Middle frontal gyrus (tissue), 1 donor: Measurements from ENCODE around the gene RUFY1.
"Not testable (repeated sequence)": the region's sequence is repeated elsewhere in the genome, so short reads cannot be mapped to it uniquely, and the experiment has no call there.

Experiments
- DNase-seq: peaks from one replicate; pipeline ENCODE4 v3.0.0-alpha.2; 2015; ENCODE audit warnings: low spot score; ENCODE audit errors: extremely low spot score

The RUFY1 gene

GRCh38 chr5:179550511-179551342 is at the start of gene RUFY1:
Gene RUFY1, plus strand, starts transcription at chr5:179550554. Its CDS starts 16 bp downstream, at chr5:179550570.
- peak; percentile 29 for DNase-seq

GRCh38 chr5:179501997-179502396 is 48.4 kb upstream of the RUFY1 start:
- not testable (repeated sequence) for DNase-seq

GRCh38 chr5:179502420-179502819 is 47.9 kb upstream of the RUFY1 start:
- not testable (repeated sequence) for DNase-seq

- no peak for DNase-seq
Observed at GRCh38 chr5:179504191-179504590, 46.2 kb upstream of the RUFY1 start.

- DNase-seq = no peak
Observed at GRCh38 chr5:179504600-179505396, 45.6 kb upstream of the RUFY1 start.

GRCh38 chr5:179505636-179506261 is 44.6 kb upstream of the RUFY1 start:
- no peak for DNase-seq

- no peak for DNase-seq
Observed at GRCh38 chr5:179509239-179509638, 41.1 kb upstream of the RUFY1 start.

GRCh38 chr5:179509845-179510244 is 40.5 kb upstream of the RUFY1 start:
- DNase-seq = no peak

GRCh38 chr5:179512452-179513000 is 37.8 kb upstream of the RUFY1 start:
- no peak for DNase-seq

GRCh38 chr5:179515501-179515900 is 34.9 kb upstream of the RUFY1 start:
- not testable (repeated sequence) for DNase-seq

- DNase-seq = no peak
Observed at GRCh38 chr5:179516221-179516620, 34.1 kb upstream of the RUFY1 start.

- DNase-seq = not testable (repeated sequence)
Observed at GRCh38 chr5:179517746-179518145, 32.6 kb upstream of the RUFY1 start.

- DNase-seq = not testable (repeated sequence)
Observed at GRCh38 chr5:179518369-179518768, 32.0 kb upstream of the RUFY1 start.

GRCh38 chr5:179519416-179520070 is 30.8 kb upstream of the RUFY1 start:
- not testable (repeated sequence) for DNase-seq

GRCh38 chr5:179522107-179522506 is 28.2 kb upstream of the RUFY1 start:
- not testable (repeated sequence) for DNase-seq

- no peak for DNase-seq
Observed at GRCh38 chr5:179526978-179527377, 23.4 kb upstream of the RUFY1 start.

GRCh38 chr5:179530069-179530998 is 20.0 kb upstream of the RUFY1 start:
- no peak for DNase-seq

GRCh38 chr5:179533024-179533423 is 17.3 kb upstream of the RUFY1 start:
- no peak for DNase-seq

GRCh38 chr5:179533907-179534306 is 16.4 kb upstream of the RUFY1 start:
- DNase-seq = no peak

GRCh38 chr5:179534431-179534830 is 15.9 kb upstream of the RUFY1 start:
- no peak for DNase-seq
